Activated CD4-positive, CD25-positive, alpha-beta regulatory T cell treated with anti-CD3 and anti-CD28 coated beads, Interleukin-2, amount 50 U/mL, for 72 hours (primary cell): ENCODE results near the gene TRAFD1.

Experiments used
- DNase-seq: peaks from one replicate; pipeline ENCODE4 v3.0.0; 2021

The TRAFD1 gene

GRCh38 chr12:112161711-112162110 is 36.4 kb downstream of the TRAFD1 start:
- DNase-seq: no peak

DNA sequence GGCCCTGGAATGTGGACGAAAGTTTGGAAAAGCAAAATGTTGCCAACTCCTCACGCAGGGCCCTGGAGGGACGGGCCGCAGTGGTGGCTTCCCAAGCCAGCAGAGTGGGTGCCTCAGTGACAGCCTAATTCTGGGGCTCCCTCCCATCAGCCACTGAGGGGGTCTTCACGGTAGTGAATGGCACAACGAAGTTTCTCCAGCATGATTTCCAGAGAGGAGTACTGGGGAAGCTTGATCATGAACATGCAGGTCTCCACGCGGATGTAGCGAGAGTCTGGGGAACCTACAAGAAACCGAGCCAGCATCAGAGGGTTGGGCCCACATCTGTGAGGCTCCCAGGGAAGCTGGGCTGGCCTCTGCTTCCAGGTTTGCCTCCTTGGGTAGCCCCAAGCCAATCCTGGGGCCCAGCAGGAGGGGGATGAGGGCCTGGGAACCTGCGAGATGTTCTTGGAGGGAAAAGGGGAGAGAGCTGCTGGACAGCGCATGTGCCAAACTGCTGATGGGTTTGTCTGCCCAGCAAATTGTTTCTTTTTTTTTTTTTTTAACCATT is 37.0 kb downstream of the TRAFD1 start:
- DNase-seq: no peak

DNA sequence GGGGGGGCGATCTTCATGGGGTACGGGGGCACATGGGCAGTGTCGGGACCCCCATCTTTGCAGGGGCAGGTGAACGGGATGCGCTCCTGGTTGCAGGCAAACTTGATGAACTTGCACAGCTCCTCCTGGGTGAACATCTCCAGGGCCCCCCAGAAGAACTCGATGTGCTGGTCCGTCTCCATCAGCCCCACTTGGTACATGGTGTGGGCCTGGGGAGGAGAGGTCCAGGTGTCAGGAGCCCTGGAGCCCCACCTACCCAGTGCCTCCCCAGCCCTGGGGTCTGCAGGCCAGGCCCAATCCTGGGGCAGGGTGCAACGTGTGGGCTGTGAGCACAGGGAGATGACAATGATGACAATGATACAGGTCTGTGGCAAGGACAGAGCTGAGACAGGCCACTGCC is 37.7 kb downstream of the TRAFD1 start:
- no peak for DNase-seq

GRCh38 chr12:112163471-112163991 is 38.2 kb downstream of the TRAFD1 start:
- no peak for DNase-seq

DNA sequence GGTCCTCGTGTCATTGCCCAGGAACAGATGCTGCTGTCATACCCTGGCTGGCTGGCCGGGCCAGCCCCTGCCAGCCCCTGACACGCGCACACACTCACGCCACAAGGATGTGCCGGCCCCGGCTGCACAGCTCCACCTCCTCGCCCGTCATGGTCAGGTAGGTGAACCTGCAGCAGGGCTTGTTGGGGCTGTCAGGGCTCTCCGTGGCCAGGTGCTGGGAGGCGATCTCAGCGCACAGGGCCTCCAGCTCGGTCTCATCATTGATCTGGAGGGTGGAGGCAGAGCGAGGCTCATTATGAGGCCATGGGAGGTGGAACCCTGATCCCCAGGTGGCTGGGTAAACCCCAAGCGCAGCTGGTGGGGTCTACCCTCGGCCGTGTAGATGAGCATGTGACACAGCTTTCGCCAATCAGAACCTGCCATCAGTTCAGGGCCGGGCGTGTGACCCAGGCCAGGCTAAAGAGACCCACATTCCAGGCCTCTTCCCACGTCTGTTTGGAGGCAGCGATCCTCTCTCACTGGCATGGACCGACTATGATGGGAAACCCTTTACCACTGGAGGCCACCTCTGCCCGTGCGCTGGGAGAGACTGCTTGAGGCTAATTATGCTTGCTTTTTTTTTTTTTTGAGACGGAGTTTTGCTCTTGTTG is 38.8 kb downstream of the TRAFD1 start:
- no peak for DNase-seq

DNA sequence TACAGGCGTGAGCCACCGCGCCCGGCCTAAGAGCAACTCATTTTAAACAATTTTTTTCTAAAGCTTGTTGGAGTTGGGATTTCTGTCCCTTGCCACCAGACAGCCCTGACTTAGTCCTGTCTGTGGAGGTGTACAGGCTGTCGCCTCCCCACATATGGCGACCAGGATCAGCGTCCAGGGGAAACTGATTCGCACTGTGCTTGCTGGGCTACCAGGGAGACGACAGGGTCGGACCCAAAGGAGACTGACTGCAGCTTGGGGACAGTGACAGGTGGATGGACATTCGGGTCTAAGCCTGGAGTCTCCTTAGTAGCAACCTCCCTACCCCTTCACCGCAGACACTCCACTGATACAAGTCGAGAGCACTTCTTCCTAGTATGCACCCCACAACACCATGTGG is 40.3 kb downstream of the TRAFD1 start:
- no peak for DNase-seq

DNA sequence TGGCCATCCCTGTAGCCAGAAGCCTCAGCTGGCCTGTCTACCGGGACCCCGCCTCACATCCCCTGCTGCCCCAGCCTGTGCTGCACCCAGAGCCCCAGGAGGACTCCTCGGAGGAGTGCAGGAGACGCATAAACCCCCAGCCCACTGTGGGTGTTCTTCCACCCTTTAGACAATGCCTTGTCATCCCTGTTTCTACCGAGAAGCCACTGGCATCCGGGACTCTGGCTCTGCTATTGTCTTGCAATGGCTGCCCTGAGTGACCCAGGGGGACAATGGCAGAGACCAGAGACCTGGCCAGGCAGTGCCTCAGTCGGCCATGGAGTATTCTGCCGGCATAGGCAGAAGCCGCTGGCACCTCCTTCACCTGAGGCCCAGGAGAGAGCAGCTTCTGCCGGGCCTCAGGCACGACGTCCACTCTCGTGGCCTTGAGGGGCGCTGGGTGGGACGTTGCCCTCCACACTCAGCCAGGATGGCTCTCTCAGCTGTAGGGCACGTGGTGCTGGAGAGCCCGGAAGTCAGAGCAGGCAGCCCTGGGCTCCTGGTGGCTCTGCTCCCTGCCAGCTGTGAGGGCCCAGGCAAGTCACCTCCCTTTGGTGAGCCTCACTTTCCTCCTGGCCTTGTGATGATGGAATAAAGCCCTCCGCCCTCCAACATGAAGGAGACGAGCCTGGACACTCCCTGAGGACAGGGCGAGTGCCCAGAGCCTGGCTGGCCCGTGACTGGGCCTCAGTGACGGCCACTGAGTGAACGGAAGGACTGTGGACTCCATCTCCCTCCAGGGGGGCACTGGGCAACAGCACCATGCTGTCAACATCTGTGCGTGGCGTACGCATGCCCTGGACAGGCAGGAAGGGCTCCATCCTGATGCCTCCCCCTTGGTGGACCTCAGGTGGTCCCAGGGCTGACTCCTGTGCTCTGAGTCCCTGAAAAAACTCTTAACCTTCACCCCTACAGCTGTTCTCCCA is 41.0 kb downstream of the TRAFD1 start:
- no peak for DNase-seq

GRCh38 chr12:112167031-112167461 is 41.7 kb downstream of the TRAFD1 start:
- no peak for DNase-seq

DNA sequence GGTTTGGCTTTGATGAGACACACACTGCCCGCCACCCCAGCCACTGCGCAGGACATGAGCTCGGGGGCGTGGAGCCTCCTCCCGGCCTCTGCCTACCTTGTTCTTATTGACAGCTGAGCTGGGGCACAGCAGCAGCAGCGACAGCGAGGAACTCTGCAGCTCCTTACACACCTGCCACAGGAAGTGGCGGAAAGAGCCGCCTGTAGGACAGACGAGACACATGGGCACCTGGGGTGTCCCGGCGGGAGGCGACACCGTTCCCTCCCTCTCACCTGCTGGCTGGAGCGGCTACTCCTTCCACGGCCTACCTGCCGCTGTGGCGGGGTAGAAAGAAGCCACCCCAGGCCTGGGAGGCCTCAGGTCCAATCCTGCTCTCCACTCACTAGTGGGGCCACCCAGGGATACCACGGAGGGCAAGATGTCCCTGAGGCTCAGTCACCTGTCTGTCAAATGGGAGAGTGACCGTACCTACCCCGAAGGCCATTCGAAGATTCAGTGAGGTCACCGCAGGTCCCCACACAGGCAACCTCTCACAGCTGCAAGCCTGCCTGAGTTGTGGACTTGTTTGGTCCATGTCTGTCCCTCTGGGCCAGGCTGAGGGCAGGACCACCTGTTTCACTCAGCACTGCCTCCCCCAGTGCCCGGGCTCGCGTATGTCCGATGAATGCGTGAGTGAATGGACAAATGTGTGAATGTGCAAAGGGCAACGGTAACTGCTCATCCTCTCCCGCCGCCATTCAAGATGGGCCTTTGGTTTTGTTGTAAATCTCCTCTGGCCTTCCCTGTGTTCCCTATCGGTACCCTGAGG is 42.6 kb downstream of the TRAFD1 start:
- no peak for DNase-seq

DNA sequence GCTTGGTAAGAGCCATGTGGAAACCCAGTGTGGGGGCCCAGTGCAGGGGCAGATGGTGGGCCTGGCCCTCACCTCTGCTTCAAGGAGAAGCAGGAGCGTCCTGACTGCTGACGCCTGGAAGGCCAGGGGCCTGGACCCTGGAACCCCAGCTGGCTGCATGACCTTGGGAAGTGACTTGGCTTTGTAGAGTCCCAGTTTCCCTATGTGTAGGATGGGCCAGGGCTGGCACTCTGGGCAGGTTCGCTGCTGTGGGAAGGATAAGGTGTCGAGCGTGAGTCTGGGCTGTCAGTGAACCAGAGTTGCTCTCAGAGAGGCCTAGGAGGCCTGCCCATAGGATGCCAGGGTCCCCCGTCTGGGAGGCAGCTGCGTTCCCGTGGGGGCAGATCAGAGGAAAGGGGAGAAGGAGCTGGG is 43.2 kb downstream of the TRAFD1 start:
- DNase-seq: no peak

DNA sequence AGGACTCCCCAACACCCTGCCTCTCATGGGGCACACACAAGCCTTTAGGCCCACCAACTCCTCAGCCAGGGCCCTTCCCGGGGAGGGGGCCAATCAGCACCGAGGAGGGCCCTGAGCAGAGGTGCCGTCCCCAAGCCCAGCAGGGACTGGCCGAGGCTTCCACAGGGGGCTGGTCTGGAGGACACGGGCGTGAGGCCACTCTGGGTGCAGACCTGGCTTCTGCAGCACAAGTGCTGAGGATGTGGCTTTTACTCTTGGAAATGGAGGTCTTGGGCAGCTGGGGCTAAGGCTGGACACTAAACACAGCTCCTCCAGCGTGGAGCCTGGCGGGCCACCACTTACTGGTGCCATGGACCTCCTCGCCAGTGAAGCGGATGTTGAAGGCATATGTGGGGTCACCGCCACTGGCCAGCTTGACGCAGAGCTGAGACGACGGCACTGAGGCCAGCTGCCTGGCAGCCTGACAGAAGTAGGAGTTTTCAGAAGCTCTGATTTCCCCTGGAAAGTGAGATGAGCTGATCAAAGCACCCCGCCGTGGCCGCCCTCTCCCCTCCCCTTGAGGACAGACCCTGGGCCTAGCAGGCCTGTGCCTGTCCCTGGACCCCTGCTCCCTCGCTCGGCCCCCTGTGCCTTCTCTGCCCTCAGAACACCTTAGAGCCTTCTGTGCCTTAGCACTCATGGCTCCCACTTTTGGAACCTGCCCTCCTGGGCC is 44.0 kb downstream of the TRAFD1 start:
- no peak for DNase-seq

DNA sequence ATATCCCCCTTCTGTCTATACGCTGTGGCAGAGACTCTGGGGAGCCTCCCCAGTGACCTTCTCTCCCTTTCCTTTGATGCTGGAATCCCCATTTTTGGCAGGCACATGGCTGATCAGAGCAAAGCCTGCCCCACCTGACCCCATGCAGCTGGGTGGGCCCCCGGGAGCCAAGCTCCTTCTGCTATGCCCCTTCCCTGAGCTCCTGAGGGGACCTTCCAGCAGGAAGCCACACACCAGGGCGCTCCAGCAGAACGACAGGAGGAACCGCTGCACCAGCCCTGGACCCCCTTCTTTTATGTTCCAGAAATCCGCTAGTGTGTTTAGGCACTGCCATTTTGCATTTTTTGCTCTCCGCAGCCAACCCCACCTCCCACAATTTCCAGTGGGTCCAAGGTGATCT is 44.6 kb downstream of the TRAFD1 start:
- no peak for DNase-seq

DNA sequence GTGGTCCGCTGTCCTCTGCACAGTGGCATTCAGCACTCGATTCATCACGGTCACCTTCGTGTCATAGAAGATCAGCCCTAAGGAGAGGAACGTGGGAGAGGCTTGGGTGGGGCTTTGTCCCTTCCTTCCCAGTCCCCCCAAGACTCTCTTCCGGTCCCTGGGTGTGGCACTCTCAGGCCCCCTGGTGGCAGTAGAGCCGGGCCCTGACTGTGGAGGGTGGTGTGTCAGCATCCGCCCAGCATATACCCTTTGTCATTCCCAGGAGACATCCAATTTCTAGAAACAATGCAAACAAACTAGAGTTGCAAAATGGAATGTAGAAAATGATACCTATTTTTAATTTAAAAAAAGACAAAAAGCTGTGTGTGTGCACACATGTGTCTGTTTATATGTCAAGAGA is 45.0 kb downstream of the TRAFD1 start:
- DNase-seq: no peak

DNA sequence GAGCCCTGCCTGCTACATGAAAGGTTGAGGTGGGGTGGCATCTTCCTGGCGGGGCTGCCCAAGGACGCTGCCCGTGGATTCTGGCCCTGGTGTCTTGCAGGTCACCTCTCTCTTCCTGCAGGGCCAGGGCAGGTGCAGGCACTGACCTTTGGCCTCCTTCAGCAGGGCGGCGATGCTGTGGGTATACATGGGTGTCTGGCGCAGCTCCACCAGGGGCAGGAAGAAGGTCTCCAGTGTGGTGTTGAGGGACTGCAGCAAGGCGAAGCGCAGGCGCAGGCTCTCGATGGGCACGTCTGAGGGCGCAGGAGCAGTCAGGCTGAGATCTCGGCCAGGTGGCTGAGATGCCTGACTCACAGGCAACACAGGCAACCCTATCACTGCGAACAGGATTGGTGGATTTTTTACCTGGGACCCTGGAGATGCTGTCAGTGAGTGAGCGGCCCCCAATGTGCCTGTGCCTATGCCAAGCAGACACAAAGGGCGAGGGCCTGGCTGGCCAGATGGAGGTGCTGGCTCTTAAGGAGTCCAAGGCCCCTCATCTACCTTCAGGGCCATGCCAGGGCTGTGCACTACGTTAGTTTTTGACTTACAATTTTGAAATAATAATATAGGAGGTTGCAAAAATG is 45.7 kb downstream of the TRAFD1 start:
- no peak for DNase-seq

- DNase-seq: no peak
These were observed 47.4 kb downstream of the TRAFD1 start for GRCh38 chr12:112172556-112173324.

GRCh38 chr12:112175361-112176155 is 50.2 kb downstream of the TRAFD1 start:
- no peak for DNase-seq

DNA sequence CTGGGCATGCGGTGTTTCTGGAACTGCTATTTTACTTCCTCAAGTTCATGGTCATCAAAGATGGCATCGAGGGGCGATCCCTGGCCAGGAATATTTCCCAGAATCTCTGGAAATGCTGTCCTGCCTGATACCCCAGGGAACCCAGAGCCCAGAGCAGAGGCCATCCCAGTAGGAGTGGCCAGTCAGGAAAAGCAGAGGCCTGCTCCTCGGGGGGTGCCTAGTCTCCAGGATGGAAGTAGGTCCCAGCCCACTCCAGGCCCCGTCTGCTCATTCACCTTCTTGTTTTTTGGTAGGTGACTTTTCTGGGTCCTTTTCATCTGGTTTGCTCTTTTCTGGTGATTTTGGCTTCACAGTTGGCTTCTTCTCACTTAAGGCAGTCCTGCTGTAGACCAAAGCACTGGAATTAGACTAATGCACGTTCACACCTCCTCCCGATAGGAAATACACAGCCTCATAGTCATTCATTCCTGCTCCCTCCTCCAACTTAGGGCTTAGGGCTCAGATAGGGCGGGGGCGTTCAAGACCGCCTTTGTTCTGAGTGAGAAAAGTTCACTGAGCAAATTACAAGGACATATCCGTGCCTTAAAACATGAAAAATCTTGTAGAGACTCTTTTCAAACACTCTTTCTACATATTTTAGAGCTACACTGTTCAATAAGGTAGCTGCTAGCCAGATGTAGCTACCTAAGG is 51.1 kb downstream of the TRAFD1 start:
- DNase-seq: no peak

- DNase-seq: no peak
These were observed 53.4 kb downstream of the TRAFD1 start for GRCh38 chr12:112178796-112179195.

- DNase-seq: no peak
These were observed 54.0 kb downstream of the TRAFD1 start for GRCh38 chr12:112179341-112179740.
